IMR-90 (cell line): ENCODE data around the gene GGCT. TPM values are rescaled to one million over a fixed set of nuclear protein-coding genes. Genes with fewer than 3 reads are reported as not detected.

Experiments
- ATAC-seq: fragments of 200-7000 bp; cut with Tn5 transposase; 2 replicates; pipeline ENCODE4 v1.9.1; 2020; ENCODE audit warnings: low read depth, mild to moderate bottlenecking, moderate library complexity
- BruUV-seq: library from RNA; stranded (reverse); fragments of 400-500 nt; replicated peaks from 2 replicates; lab custom pipeline; 2021; lab: Mats Ljungman, UMichigan
- CTCF ChIA-PET: fragments of 300-600 bp; formaldehyde crosslinking; extraction: SDS; loops from one replicate; lab custom pipeline; 2021; ENCODE audit warnings: antibody characterized with exemption; lab: Yijun Ruan, JAX
- POLR2A ChIA-PET: fragments of 300-600 bp; sonication (Branson Sonifier 250); formaldehyde crosslinking; loops from one replicate; lab custom pipeline; 2022; ENCODE audit warnings: antibody characterized with exemption; ENCODE audit not compliant: unreplicated experiment; lab: Charles Lee
- DNase-seq: peaks from one replicate; pipeline ENCODE4 v3.0.0; 2013
- H2AFZ ChIP-seq: replicated peaks from 2 replicates; pipeline ENCODE3; 2013; ENCODE audit warnings: low read length, mild to moderate bottlenecking; ENCODE audit not compliant: poor library complexity
- H2AK5ac ChIP-seq: 2 replicates; pipeline ENCODE4 v1.6.1; 2013; ENCODE audit warnings: low read depth, low read length, inconsistent platforms
- H2AK9ac ChIP-seq: replicated peaks from 2 replicates; pipeline ENCODE3; 2013; ENCODE audit warnings: mild to moderate bottlenecking, low read depth, low read length, moderate library complexity; ENCODE audit not compliant: poor library complexity
- H2BK120ac ChIP-seq: 2 replicates; pipeline ENCODE4 v1.6.1; 2013; ENCODE audit warnings: low read depth, low read length, inconsistent platforms
- H2BK15ac ChIP-seq: 3 replicates; pipeline ENCODE4 v1.6.1; 2013; ENCODE audit warnings: low read depth, low read length, inconsistent platforms
- H2BK20ac ChIP-seq: 2 replicates; pipeline ENCODE4 v1.6.1; 2013; ENCODE audit warnings: low read depth, mild to moderate bottlenecking, inconsistent platforms, low read length, moderate library complexity
- H2BK5ac ChIP-seq: 2 replicates; pipeline ENCODE4 v1.6.1; 2013; ENCODE audit warnings: mild to moderate bottlenecking, low read depth, low read length, inconsistent platforms; ENCODE audit not compliant: poor library complexity, severe bottlenecking
- H3K14ac ChIP-seq: replicated peaks from 2 replicates; pipeline ENCODE4 v1.6.1; 2013; ENCODE audit warnings: low read depth, low read length, inconsistent platforms
- H3K18ac ChIP-seq: 2 replicates; pipeline ENCODE4 v1.6.1; 2013; ENCODE audit warnings: low read depth, low read length, control low read depth
- H3K23ac ChIP-seq: 2 replicates; pipeline ENCODE4 v1.6.1; 2013; ENCODE audit warnings: low read depth, low read length, inconsistent platforms
- H3K27ac ChIP-seq: 2 replicates; pipeline ENCODE4 v1.5.1; 2013; ENCODE audit warnings: mild to moderate bottlenecking, control low read depth, low read length; ENCODE audit not compliant: insufficient read depth
- H3K27me3 ChIP-seq: 2 replicates; pipeline ENCODE4 v1.6.1; 2013; ENCODE audit warnings: low read length; ENCODE audit not compliant: control insufficient read depth, insufficient read depth
- H3K36me3 ChIP-seq: 2 replicates; pipeline ENCODE4 v1.6.1; 2013; ENCODE audit warnings: low read length, mixed read lengths; ENCODE audit not compliant: control insufficient read depth, insufficient read depth
- H3K4ac ChIP-seq: 2 replicates; pipeline ENCODE4 v1.6.1; 2013; ENCODE audit warnings: low read depth, low read length, inconsistent platforms
- H3K4me1 ChIP-seq: 2 replicates; pipeline ENCODE4 v1.6.1; 2013; ENCODE audit warnings: low read length, mixed read lengths; ENCODE audit not compliant: control insufficient read depth, insufficient read depth
- H3K4me2 ChIP-seq: 2 replicates; pipeline ENCODE4 v1.6.1; 2013; ENCODE audit warnings: low read depth, mild to moderate bottlenecking, control low read depth, low read length, moderate library complexity
- H3K4me3 ChIP-seq: 2 replicates; pipeline ENCODE4 v1.5.1; 2013; ENCODE audit warnings: low read depth, mild to moderate bottlenecking, control low read depth, low read length, moderate library complexity; ENCODE audit not compliant: insufficient read depth
- H3K56ac ChIP-seq: 2 replicates; pipeline ENCODE4 v1.6.1; 2013; ENCODE audit warnings: low read length, inconsistent platforms; ENCODE audit not compliant: insufficient read depth; ENCODE audit errors: extremely low read depth
- H3K79me1 ChIP-seq, 2 experiments: 2 replicates each; pipeline ENCODE4 v1.6.1; 2013; ENCODE audit warnings: low read length in 2 of 2, inconsistent platforms in 1 of 2, low read depth in 1 of 2
- H3K9ac ChIP-seq: 2 replicates; pipeline ENCODE4 v1.6.1; 2013; ENCODE audit warnings: low read depth, low read length, control low read depth
- H3K9me1 ChIP-seq: 2 replicates; pipeline ENCODE4 v1.6.1; 2013; ENCODE audit warnings: low read length, inconsistent platforms; ENCODE audit not compliant: insufficient read depth
- H3K9me3 ChIP-seq: 2 replicates; pipeline ENCODE4 v1.6.1; 2013; ENCODE audit warnings: low read length; ENCODE audit not compliant: control insufficient read depth, insufficient read depth
- H4K20me1 ChIP-seq: 2 replicates; pipeline ENCODE4 v1.6.1; 2013; ENCODE audit warnings: low read length, inconsistent platforms; ENCODE audit not compliant: insufficient read depth
- H4K5ac ChIP-seq: 2 replicates; pipeline ENCODE4 v1.6.1; 2013; ENCODE audit warnings: mild to moderate bottlenecking, low read depth, low read length, control low read depth
- H4K8ac ChIP-seq, 2 experiments: 2 replicates each; pipeline ENCODE4 v1.6.1; 2013; ENCODE audit warnings: low read depth in 2 of 2, low read length in 2 of 2, control low read depth in 1 of 2, inconsistent platforms in 1 of 2
- H4K91ac ChIP-seq: 2 replicates; pipeline ENCODE4 v1.6.1; 2013; ENCODE audit warnings: low read depth, low read length, inconsistent platforms; ENCODE audit not compliant: insufficient read depth
- BHLHE40 ChIP-seq: fragments of 150-350 bp; IDR thresholded peaks from 2 replicates; pipeline ENCODE4 v1.6.1; 2016; ENCODE audit warnings: mild to moderate bottlenecking, low read depth, low read length
- CHD1 ChIP-seq: IDR thresholded peaks from 2 replicates; pipeline ENCODE4 v1.6.1; 2012; ENCODE audit warnings: low read depth, low read length, improper control_type of control experiment
- FOS ChIP-seq: fragments of 150-350 bp; IDR thresholded peaks from 2 replicates; pipeline ENCODE4 v1.6.1; 2016; ENCODE audit warnings: low read depth, low read length
- MXI1 ChIP-seq: IDR thresholded peaks from 2 replicates; pipeline ENCODE4 v1.6.1; 2012; ENCODE audit warnings: low read depth, mild to moderate bottlenecking, low read length, moderate library complexity, borderline replicate concordance
- NFE2L2 ChIP-seq: fragments of 150-350 bp; IDR thresholded peaks from 2 replicates; pipeline ENCODE4 v1.6.1; 2016; ENCODE audit warnings: low read depth, mild to moderate bottlenecking, low read length
- RAD21 ChIP-seq: IDR thresholded peaks from 2 replicates; pipeline ENCODE4 v1.6.1; 2012; ENCODE audit warnings: low read length, improper control_type of control experiment
- RCOR1 ChIP-seq: IDR thresholded peaks from 2 replicates; pipeline ENCODE4 v1.6.1; 2012; ENCODE audit warnings: mild to moderate bottlenecking, low read length, improper control_type of control experiment; ENCODE audit not compliant: insufficient replicate concordance
- WGBS, 2 experiments: methylation state at CpG; one replicate each; pipeline versions ENCODE4 v1.1.5 to v1.1.7; 2013; ENCODE audit warnings: missing lambda C conversion rate in 2 of 2; ENCODE audit not compliant: insufficient read length in 1 of 2; ENCODE audit errors: extremely low coverage in 2 of 2; 5-methylcytosine and 5-hydroxymethylcytosine counted together
- dilution Hi-C: fragments of 300-500 bp; cut with HindIII; formaldehyde crosslinking; loops from one replicate; pipeline ENCODE4 v1.14.3; 2018; ENCODE audit warnings: low sequenced_read_pairs; ENCODE audit not compliant: unreplicated experiment
- in situ Hi-C: fragments of 300-500 bp; cut with MboI; formaldehyde crosslinking; loops from 3 replicates; pipeline ENCODE4 v1.14.3; 2019; ENCODE audit warnings: low sequenced_read_pairs, inconsistent platforms, mixed read lengths
- intact Hi-C: fragments of 100-400 bp; cut with micrococcal nuclease; formaldehyde crosslinking; loops from 2 replicates; pipeline ENCODE4 v1.10.0; 2022
- polyA plus RNA-seq, 3 experiments: library from polyadenylated mRNA; depleted of rRNA; stranded (reverse); fragments of >200 nt; gene quantifications; 2 replicates each; pipeline ENCODE4 v1.2.3, GENCODE V29; 2012; ENCODE audit warnings: low replicate concordance in 1 of 3
- total RNA-seq: library from RNA; depleted of rRNA; stranded (reverse); fragments of >200 nt; gene quantifications from 2 replicates; pipeline ENCODE4 v1.2.3, GENCODE V29; 2012
- TF ChIP-seq, protein P1 (sequence below): conservative IDR thresholded peaks from 2 replicates; pipeline ENCODE4 v1.5.1; 2012; ENCODE audit warnings: mild to moderate bottlenecking, low read depth, low read length, improper control_type of control experiment
- TF ChIP-seq, protein P2 (sequence below): fragments of 150-350 bp; IDR thresholded peaks from 2 replicates; pipeline ENCODE4 v1.6.1; 2016; ENCODE audit warnings: low read depth, mild to moderate bottlenecking, low read length, moderate library complexity, borderline replicate concordance

The GGCT gene
- total and polyA plus RNA-seq, 2 of the 4 experiments (the other 2 are of a cell fraction), result 12.0 to 18.6 TPM

DNA sequence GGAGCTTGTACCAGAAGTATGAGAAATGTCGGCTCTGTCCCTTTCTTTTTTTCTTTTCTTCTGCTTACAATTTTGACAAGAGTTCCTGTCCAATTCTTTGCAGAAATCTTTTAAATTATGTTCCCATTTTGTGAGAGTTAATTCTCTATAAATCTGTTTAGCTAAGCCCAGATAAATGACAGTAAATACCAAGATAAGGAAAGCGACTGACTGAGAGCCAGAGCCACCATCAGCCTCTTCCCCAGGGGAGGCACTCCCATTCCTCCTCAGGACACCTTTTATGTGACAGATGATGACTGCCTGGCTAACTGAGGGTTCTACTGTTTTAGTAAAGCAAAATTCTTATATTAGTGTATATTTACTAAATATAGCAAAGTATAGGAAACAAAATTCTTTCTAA, 6.9 kb upstream of the GGCT start:
- Histone ChIP-seq H3K4me2 (no peak overlapping the region), H3K9me3 (no peaks in the 10 kb centered on the region), H4K20me1 (no peaks in the 10 kb centered on the region), H2BK5ac (no peak overlapping the region), H3K9me1 (no peaks in the 10 kb centered on the region), H4K5ac (no peak overlapping the region), H2AK5ac (no peak overlapping the region), H3K4me1 (no peaks in the 10 kb centered on the region), H3K79me1 (no peaks in the 10 kb centered on the region), H2BK15ac (no peak overlapping the region), H2AFZ (no peak overlapping the region), H3K14ac (no peak overlapping the region), H3K27me3 (no peaks in the 10 kb centered on the region), H3K56ac (no peak overlapping the region), H3K27ac (no peak overlapping the region), H3K18ac (no peak overlapping the region), H3K23ac (no peak overlapping the region), H4K8ac (no peak overlapping the region), H4K91ac (no peak overlapping the region), H3K9ac (no peak overlapping the region), H2BK120ac (no peak overlapping the region), H2BK20ac (no peak overlapping the region), H2AK9ac (no peak overlapping the region), H3K4me3 (no peak overlapping the region), H3K36me3 (no peaks in the 10 kb centered on the region), H3K4ac (no peak overlapping the region)
- POLR2A ChIA-PET, result no interaction called here
- BruUV-seq, result no TSS peak
- CTCF ChIA-PET, result interaction anchor here (0.8 kb wide), 1 partner anchor 53 kb away, joined by 4 read pairs; no protein-coding TSS in a partner anchor
- DNase-seq (no peak), ATAC-seq (no peak)
- intact Hi-C loops, result no loop called here
- no CpG with 5 or more reads among the region's 2 CpGs for WGBS, 2 experiments
- in situ Hi-C loops, result no loop called here
- dilution Hi-C loops, result no loop called here
- no peak for TF ChIP-seq NFE2L2
- no peak for TF ChIP-seq BHLHE40
- TF ChIP-seq, protein P1, sequence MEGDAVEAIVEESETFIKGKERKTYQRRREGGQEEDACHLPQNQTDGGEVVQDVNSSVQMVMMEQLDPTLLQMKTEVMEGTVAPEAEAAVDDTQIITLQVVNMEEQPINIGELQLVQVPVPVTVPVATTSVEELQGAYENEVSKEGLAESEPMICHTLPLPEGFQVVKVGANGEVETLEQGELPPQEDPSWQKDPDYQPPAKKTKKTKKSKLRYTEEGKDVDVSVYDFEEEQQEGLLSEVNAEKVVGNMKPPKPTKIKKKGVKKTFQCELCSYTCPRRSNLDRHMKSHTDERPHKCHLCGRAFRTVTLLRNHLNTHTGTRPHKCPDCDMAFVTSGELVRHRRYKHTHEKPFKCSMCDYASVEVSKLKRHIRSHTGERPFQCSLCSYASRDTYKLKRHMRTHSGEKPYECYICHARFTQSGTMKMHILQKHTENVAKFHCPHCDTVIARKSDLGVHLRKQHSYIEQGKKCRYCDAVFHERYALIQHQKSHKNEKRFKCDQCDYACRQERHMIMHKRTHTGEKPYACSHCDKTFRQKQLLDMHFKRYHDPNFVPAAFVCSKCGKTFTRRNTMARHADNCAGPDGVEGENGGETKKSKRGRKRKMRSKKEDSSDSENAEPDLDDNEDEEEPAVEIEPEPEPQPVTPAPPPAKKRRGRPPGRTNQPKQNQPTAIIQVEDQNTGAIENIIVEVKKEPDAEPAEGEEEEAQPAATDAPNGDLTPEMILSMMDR, result no peak
- no peak for TF ChIP-seq RCOR1
- no peak for TF ChIP-seq MXI1
- TF ChIP-seq, protein P2, sequence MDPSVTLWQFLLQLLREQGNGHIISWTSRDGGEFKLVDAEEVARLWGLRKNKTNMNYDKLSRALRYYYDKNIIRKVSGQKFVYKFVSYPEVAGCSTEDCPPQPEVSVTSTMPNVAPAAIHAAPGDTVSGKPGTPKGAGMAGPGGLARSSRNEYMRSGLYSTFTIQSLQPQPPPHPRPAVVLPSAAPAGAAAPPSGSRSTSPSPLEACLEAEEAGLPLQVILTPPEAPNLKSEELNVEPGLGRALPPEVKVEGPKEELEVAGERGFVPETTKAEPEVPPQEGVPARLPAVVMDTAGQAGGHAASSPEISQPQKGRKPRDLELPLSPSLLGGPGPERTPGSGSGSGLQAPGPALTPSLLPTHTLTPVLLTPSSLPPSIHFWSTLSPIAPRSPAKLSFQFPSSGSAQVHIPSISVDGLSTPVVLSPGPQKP, result no peak
- no peak for TF ChIP-seq FOS
- TF ChIP-seq CHD1, result no peak
- no peak for TF ChIP-seq RAD21
